Activated CD8-positive, alpha-beta memory T cell treated with anti-CD3 and anti-CD28 coated beads, Interleukin-2, amount 50 U/mL, for 1 hour (primary cell): ENCODE data around the gene CEBPB.
"Not testable (repeated sequence)": the region's sequence is repeated elsewhere in the genome, so short reads cannot be mapped to it uniquely, and the experiment has no call there.

Experiments
- DNase-seq: peaks from one replicate; pipeline ENCODE4 v3.0.0-alpha.2; 2020; ENCODE audit errors: extremely low read depth

Gene CEBPB

DNA sequence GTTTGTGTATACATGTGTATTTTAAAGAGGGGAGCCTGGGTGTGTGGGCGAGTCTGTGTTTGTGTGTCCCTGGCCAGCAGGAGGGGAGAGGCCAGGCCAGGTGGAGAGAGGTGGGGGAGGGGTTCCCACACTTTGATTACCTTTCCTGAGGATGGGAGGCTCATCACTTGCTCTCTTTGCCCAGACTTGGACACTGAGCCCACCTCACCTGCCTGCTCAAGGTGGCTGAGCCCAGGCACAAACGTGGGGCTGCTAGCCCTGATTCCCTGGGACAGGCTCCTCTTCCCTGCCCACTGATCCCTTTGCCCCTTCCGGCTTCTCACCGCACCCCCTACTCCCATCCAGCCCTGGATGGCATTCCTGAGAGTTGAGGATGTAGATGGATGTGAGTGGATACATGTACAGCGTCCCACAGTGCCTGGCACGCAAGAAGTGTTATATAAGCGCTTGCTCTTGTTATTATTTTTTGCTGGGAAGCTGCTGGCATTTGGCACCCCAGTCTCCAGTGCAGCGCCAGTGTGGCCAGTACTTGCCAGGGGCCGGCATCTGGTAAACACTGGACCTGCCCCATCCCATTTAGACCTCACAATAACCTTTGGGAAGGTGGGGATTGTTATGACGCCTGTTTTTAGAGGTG lies 2.7 kb downstream of the CEBPB start:
- DNase-seq = no peak

DNA sequence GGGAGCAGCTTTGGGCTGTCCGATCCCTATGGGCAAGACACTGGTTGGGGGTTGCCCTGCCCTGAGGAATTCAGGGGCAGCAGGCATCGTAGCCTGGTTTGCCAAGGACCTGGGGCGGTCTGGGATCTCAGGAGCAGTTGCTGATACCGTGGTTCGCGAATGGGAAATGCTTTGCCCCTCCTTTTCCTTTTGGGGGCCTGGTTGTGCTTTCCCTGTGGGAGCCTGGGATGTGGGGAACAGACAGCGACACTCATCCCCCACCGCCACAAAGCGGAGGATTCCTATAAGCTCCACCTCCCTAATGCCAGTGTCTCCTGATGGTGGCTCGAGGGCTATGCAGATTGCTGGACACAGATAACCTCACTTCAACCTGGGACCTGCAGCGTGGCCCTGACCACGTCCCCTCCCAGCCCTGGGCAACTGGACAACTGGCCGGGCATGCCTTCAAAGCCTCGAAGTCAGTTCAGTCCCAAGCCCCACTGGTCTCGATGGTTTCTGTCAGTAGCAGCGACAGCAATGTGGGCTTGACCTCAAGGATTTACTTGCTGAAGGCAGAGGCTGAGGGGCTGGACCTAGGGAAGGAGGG lies 3.3 kb downstream of the CEBPB start:
- no peak for DNase-seq

GRCh38 chr20:50194422-50194830 lies 3.8 kb downstream of the CEBPB start:
- DNase-seq = no peak

GRCh38 chr20:50194831-50195523 lies 4.3 kb downstream of the CEBPB start:
- no peak for DNase-seq

DNA sequence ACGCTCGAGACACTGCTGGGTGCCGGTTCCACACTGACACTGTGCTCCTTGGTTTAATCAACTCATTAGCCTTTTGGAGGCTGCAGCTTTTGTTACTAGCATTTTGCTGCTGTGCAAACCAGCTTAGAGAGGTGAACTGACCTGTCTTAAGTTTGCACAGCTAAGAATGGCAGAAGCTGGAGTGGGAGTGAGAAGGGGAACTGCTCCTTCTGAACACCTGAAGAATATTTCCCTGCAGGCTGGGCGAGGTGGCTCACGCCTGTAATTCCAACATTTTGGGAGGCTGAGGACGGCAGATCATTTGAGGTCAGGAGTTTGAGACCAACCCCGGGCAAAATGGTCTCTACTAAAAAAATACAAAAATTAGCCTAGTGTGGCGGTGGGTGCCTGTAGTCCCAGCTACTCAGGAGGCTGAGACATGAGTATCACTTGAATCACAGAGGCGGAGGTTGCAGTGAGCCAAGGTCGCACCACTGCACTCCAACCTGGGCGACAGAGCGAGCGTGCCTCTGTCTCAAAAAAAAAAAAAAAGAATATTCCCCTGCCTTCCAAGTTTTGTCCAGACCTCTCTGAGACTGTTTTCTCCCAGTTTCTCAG lies 5.0 kb downstream of the CEBPB start:
- no peak for DNase-seq

DNA sequence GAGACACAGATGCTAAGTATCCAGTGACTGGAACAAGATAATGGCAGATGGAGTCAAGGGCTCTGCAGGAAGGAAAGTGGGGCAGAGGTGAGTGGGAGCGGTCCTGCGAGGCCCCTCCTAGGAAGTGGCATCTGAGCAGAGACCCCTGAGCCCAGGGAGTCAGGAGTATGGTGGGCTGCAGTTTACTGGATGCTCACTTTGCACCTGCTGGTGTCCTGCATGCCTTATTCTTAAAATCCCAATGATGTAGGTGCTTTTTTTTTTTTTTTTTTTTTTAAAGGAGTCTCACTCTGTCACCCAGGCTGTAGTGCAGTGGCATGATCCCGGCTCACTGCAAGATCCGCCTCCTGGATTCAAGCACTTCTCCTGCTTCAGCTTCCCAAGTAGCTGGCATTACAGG lies 5.6 kb downstream of the CEBPB start:
- no peak for DNase-seq

GRCh38 chr20:50196896-50197295 lies 6.3 kb downstream of the CEBPB start:
- no peak for DNase-seq

- no peak for DNase-seq
Measured at GRCh38 chr20:50197463-50198179, 7.0 kb downstream of the CEBPB start.

DNA sequence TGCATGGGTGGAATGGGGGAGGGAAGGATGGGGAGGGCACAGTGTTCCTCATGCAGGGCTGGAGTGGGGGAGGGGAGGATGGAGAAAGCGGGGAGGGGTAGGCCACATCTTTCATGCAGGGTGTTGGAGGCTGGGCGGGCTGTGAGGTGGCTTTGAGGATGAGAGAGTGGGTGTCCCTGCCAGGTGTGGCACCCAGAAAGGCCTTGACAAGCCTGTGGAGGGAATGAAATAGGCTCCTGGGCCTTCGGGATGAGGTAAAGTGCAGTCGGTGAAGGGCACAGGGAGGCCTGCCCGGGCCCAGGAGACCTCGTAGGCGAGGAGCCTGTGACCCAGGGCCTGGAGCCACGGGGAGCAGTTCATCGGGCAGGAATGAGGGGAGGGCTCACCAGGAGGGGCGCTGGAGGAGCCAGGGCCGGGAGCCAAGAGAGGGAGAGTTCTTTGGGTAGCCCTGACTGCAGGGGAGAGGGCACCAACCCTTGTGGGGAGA lies 7.6 kb downstream of the CEBPB start:
- no peak for DNase-seq

GRCh38 chr20:50198716-50199115 lies 8.1 kb downstream of the CEBPB start:
- DNase-seq = no peak

- DNase-seq = no peak
Measured at GRCh38 chr20:50199703-50200102, 9.1 kb downstream of the CEBPB start.

DNA sequence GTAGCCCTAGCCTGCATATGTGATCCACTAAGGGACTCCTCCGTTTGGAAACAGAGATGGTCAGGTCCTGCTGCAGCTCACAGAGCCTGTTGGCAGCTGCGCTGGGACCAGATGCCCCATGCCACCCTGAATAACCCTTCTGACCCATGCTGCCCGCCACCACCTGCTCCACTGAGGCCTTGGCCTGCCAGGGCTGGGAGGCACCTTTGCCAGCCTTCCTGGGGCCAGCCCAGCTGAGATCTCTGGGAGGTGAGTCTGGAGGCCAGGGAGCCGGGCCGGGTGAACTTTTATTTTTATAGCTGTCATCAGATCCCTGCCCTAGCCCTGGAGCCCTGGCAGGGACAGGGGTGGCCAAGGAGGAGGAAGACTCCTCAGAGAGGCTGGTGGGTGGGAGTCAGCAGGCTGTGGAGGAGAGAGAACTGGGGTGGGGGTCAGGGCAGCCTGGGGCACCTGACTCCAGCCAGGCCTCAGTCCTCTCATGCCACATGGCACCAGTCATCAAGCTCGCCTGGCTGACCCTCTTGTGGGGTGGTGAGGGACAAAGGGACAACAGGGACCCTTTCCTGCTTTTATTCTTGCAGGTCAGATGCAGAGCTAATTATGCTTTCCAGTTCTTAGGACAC lies 10.0 kb downstream of the CEBPB start:
- no peak for DNase-seq

GRCh38 chr20:50201710-50202109 lies 11.1 kb downstream of the CEBPB start:
- not testable (repeated sequence) for DNase-seq

DNA sequence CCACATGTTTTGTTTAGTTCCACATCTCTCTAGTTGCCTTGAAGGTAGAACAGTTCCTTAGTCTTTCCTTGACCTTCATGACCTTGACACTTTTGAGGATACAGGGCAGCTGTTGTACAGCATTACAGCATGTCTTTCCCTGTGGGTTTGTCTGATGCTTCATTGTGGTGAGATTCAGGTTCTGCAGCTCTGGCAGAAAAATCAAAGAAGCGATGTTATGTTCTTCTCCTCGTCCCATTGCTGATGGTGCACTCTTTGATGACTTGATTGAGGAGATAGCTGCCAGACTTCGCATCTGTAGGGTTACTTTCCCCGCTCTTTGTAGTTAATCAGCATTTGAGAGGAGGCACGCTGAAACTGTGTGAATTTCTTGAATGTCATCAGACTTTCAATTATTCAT lies 12.0 kb downstream of the CEBPB start:
- DNase-seq = no peak

DNA sequence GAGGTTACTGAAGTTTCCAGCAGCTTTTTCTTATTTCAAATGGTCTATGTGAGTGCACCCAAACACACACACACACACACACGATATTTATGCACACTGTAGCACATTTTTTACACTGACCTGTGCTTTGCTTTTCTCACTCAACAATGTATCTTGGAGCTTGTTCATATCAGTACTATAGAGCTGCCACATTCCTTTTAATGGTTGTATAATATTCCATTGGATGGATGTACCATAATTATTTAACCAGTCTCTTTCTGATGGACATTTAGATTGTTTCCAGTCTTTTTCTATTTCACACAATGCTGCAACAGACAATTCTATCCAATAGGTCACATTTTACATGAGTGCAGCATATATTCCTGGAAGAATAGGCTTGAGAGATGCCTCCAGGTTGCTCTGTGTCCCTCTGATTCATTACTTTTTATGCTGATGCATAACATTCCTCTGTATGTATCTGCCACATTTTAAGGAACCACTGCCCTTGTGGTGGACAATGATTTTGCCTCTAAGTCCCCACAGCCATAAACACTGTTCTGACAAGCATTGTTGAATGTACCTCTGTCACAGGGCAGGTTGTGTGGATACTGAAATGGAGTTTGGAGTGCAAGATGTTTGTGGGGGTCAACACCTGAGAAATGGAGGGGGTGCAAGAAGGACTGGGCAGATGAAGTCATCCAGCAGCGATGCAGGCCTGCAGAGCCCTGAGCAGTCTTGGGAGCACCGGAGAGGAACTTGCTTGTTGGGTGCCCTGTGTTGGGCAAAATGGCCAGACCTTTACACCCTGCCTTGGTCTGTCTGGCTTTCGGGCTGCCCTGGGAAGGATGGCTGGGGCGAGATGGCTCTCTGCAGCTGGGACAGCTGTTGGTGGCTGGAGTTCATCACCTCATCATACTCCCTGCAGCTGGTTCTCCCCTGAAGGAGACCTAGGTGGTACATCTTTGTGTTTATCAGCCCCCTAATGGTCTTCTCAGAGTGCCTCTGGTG lies 13.6 kb downstream of the CEBPB start:
- no peak for DNase-seq

GRCh38 chr20:50207026-50207425 lies 16.4 kb downstream of the CEBPB start:
- DNase-seq = no peak

GRCh38 chr20:50208085-50208491 lies 17.5 kb downstream of the CEBPB start:
- no peak for DNase-seq

GRCh38 chr20:50208815-50209214 lies 18.2 kb downstream of the CEBPB start:
- not testable (repeated sequence) for DNase-seq

DNA sequence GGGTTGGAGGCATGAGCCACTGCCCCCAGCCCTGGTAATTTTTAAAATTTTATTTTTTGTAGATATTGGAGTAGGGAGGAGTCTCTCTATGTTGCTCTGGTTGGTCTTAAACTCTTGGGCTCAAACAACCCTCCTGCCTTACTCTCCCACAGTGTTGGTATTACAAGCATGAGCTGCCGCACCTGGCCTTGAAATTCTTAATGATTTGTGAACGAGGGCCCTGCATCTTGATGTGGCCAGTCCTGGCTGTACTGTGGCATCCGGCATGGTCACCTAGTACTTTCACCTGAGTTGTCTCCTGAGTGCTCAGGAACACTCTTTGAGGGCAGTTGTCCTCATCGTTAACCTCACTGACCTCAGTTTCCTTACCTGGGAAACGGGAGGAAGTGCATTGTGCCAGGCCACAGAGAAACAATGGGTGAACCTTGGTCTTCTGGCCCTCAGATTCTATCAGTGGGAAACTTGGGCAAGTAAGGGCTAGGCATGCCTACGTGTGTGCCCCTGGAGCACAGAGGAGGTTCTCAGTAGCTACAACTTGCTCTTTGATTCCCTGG lies 19.5 kb downstream of the CEBPB start:
- DNase-seq = no peak

GRCh38 chr20:50211091-50211490 lies 20.5 kb downstream of the CEBPB start:
- DNase-seq = no peak
